ENCODE data around the gene SPATA18. TPM values are rescaled to one million over a fixed set of nuclear protein-coding genes. Genes with fewer than 3 reads are reported as not detected.

Gene SPATA18, protein sequence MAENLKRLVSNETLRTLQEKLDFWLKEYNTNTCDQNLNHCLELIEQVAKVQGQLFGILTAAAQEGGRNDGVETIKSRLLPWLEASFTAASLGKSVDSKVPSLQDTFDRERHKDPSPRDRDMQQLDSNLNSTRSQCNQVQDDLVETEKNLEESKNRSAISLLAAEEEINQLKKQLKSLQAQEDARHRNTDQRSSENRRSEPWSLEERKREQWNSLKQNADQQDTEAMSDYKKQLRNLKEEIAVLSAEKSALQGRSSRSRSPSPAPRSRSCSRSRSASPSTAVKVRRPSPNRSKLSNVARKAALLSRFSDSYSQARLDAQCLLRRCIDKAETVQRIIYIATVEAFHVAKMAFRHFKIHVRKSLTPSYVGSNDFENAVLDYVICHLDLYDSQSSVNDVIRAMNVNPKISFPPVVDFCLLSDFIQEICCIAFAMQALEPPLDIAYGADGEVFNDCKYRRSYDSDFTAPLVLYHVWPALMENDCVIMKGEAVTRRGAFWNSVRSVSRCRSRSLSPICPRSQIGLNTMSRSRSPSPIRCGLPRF
- 100 to 1,000 TPM in 1 of 2 donors, 10 to 100 TPM in 1; 40.5 to 139 TPM for total RNA-seq
- 127 TPM for polyA plus RNA-seq (ENCODE audit: insufficient read depth, low read depth, low replicate concordance)
- long read RNA-seq, donor 1, partial matches to known transcripts: 8 of 8 reads
- long read RNA-seq, donor 1, other reads (novel, unspliced or antisense): 0 of 8 reads
- long read RNA-seq, donor 2: 0 reads

DNA sequence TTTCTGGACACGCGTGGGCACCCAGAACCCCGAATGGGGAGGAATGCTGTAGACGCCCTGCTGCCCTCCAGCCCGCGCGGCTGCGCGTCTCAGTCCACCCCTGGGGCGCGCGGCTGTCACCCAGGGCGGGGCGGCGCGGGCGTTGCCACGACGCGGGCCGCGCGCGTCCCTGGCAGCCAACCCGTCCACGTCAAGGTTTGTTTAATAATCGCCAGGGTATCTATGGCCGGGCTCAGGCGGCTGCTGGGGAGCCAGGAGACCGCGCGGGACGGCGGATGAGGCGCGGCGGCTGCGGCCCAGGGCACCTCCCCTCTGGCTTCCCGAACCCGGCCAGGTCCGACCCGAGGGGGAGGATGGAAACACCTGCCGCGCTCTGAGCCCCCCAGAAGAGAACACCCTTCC is at the start of gene SPATA18:
Gene SPATA18 (plus strand): TSS at position 92 of the 402 bp plus-strand sequence. CDS start 401 bp downstream, outside the sequence.
- H3K27me3 ChIP-seq: no peaks in the 10 kb centered on the region
- no peaks in the 10 kb centered on the region for H3K36me3 ChIP-seq (ENCODE audit: low read depth, missing control alignments)
- peak within 1 kb of the TSS; percentile 58 to 73 for H3K4me3 ChIP-seq
- TF ChIP-seq, protein P1, sequence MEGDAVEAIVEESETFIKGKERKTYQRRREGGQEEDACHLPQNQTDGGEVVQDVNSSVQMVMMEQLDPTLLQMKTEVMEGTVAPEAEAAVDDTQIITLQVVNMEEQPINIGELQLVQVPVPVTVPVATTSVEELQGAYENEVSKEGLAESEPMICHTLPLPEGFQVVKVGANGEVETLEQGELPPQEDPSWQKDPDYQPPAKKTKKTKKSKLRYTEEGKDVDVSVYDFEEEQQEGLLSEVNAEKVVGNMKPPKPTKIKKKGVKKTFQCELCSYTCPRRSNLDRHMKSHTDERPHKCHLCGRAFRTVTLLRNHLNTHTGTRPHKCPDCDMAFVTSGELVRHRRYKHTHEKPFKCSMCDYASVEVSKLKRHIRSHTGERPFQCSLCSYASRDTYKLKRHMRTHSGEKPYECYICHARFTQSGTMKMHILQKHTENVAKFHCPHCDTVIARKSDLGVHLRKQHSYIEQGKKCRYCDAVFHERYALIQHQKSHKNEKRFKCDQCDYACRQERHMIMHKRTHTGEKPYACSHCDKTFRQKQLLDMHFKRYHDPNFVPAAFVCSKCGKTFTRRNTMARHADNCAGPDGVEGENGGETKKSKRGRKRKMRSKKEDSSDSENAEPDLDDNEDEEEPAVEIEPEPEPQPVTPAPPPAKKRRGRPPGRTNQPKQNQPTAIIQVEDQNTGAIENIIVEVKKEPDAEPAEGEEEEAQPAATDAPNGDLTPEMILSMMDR (IDR thresholded peaks at IDR 0.05): no peak
- TF ChIP-seq POLR2A (IDR thresholded peaks at IDR 0.05): no peak
- WGBS, 2 donors: 2 to 7% methylated on average over 22 to 44 of the region's 44 CpGs
- peak; percentile 55 for DNase-seq
- intact Hi-C loops (cut with DNase I; ENCODE audit: low total_unique reads): no loop called here
- H3K9me3 ChIP-seq: no peaks in the 10 kb centered on the region
- H3K4me1 ChIP-seq: no peaks in the 10 kb centered on the region
- peak within 1 kb of the TSS; percentile 42 to 80 for H3K27ac ChIP-seq

DNA sequence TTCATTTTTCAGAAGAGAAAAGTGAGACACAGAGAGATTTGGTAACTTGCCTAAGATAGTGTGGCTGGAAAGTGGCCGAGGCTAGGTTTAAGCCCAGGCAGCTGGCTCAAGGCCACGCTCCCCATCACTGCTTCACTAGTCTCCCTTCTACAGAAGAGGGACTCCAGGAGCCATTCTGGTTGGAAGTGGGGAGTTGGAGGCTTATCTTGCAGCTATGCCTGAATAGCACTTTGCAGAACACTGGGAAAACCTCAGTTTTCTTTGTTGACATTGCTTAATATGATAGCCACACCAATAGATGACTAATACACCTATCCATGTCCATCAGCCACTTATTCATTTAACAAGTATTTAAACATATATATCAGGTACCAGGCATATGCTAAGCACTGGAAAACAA is 49.5 kb upstream of the SPATA18 start:
- H3K36me3 ChIP-seq (ENCODE audit: low read depth, missing control alignments): no peaks in the 10 kb centered on the region
- intact Hi-C loops (cut with DNase I; ENCODE audit: low total_unique reads): no loop called here
- DNase-seq: no peak
- TF ChIP-seq POLR2A (IDR thresholded peaks at IDR 0.05): no peak
- TF ChIP-seq, protein P1 (IDR thresholded peaks at IDR 0.05): no peak
- no peak overlapping the region for H3K27ac ChIP-seq
- WGBS, 2 donors: 78 to 83% methylated on average over 2 of the region's 2 CpGs
- H3K27me3 ChIP-seq: no peaks in the 10 kb centered on the region
- no peaks in the 10 kb centered on the region for H3K4me1 ChIP-seq
- H3K9me3 ChIP-seq: no peaks in the 10 kb centered on the region
- H3K4me3 ChIP-seq: no peak overlapping the region

DNA sequence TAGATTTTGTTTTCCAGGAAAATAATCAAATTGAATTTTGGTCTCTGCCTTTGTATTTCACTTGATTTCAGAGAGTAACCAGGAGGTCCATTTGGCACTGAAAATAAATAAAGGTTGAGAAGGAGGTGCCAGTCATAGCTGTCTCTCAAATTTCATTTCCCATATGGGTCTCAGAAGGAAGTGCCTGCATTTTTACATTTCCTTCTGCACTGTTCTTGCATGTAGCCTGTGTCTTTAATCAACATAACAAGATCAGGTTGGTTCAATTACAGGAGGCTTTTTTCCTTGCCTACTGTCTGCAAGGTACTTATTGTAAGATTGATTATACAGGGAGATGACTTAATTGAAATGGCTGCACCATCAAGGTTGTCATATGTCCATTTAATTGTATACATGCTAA is 46.7 kb upstream of the SPATA18 start:
- no peaks in the 10 kb centered on the region for H3K4me1 ChIP-seq
- no peak for TF ChIP-seq POLR2A (IDR thresholded peaks at IDR 0.05)
- TF ChIP-seq, protein P1 (IDR thresholded peaks at IDR 0.05): no peak
- intact Hi-C loops (cut with DNase I; ENCODE audit: low total_unique reads): no loop called here
- no peaks in the 10 kb centered on the region for H3K9me3 ChIP-seq
- no peaks in the 10 kb centered on the region for H3K27me3 ChIP-seq
- DNase-seq: no peak
- no peak overlapping the region for H3K4me3 ChIP-seq
- H3K27ac ChIP-seq: no peak overlapping the region
- no peaks in the 10 kb centered on the region for H3K36me3 ChIP-seq (ENCODE audit: low read depth, missing control alignments)

DNA sequence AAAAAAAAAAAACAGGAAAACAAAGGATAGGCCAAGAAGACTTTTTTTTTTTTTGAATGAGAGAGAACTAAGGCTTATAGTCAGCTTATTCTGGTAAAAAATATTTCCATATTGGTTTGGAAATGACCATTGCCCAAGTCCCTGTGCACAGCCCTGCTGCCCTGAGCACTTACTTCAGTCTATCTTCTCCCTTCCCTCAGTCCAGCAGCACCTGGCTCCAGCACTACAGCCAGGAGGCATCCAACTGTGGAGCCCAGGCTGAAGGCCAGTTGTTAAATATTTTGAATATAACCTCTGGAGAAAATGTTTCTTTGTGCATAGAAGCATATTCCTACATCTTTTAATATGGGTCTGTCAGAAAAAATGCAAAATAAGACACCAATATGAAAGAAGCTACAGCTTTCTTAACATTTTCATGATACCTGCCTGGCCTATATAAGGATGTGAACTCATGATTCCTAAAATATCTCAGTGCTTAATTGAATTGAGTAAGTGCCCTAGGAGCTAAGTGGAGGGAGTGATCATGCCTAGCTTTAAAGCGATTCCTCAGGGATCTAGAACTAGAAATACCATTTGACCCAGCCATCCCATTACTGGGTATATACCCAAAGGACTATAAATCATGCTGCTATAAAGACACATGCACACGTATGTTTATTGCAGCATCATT is 45.4 kb upstream of the SPATA18 start:
- no peak for DNase-seq
- no peak for TF ChIP-seq POLR2A (IDR thresholded peaks at IDR 0.05)
- TF ChIP-seq, protein P1 (IDR thresholded peaks at IDR 0.05): no peak
- no peaks in the 10 kb centered on the region for H3K27me3 ChIP-seq
- H3K9me3 ChIP-seq: no peaks in the 10 kb centered on the region
- no peak overlapping the region for H3K27ac ChIP-seq
- H3K36me3 ChIP-seq (ENCODE audit: low read depth, missing control alignments): no peaks in the 10 kb centered on the region
- WGBS, 2 donors: 86 to 94% methylated on average over 2 of the region's 2 CpGs
- no peak overlapping the region for H3K4me3 ChIP-seq
- no peaks in the 10 kb centered on the region for H3K4me1 ChIP-seq
- intact Hi-C loops (cut with DNase I; ENCODE audit: low total_unique reads): no loop called here
